Astrocyte (in vitro differentiated cells and primary cell): Measurements from ENCODE around the gene LCMT1. TPM values are rescaled to one million over a fixed set of nuclear protein-coding genes. Genes with fewer than 3 reads are reported as not detected.

Source experiments
- DNase-seq: peaks from one replicate; pipeline ENCODE4 v3.0.0-alpha.2; 2010; ENCODE audit warnings: low read depth
- FAIRE-seq: peaks from 2 replicates; lab custom pipeline; 2011; peaks lifted over from hg19 to GRCh38; lab: Jason Lieb, UNC
- H2AFZ ChIP-seq: 2 replicates; pipeline ENCODE4 v1.6.0; 2012; ENCODE audit warnings: low read depth, low read length, inconsistent platforms
- H3K27ac ChIP-seq: 2 replicates; pipeline ENCODE4 v1.5.1; 2011; ENCODE audit warnings: low read depth, low read length, inconsistent platforms
- H3K27me3 ChIP-seq: 2 replicates; pipeline ENCODE4 v1.6.0; 2011; ENCODE audit warnings: low read length, inconsistent platforms; ENCODE audit not compliant: insufficient read depth
- H3K36me3 ChIP-seq: 2 replicates; pipeline ENCODE4 v1.5.1; 2011; ENCODE audit warnings: low read length, inconsistent platforms; ENCODE audit not compliant: insufficient read depth
- H3K4me1 ChIP-seq: 2 replicates; pipeline ENCODE4 v1.5.1; 2011; ENCODE audit warnings: low read length, inconsistent platforms; ENCODE audit not compliant: insufficient read depth
- H3K4me2 ChIP-seq: 2 replicates; pipeline ENCODE4 v1.6.0; 2012; ENCODE audit warnings: low read length, inconsistent platforms
- H3K4me3 ChIP-seq: 2 replicates; pipeline ENCODE4 v1.5.1; 2011; ENCODE audit warnings: low read depth, mild to moderate bottlenecking, low read length, inconsistent platforms; ENCODE audit not compliant: insufficient read depth
- H3K79me2 ChIP-seq: 2 replicates; pipeline ENCODE4 v1.6.0; 2012; ENCODE audit warnings: mild to moderate bottlenecking, low read length, inconsistent platforms; ENCODE audit not compliant: insufficient read depth
- H3K9ac ChIP-seq: 2 replicates; pipeline ENCODE4 v1.6.0; 2012; ENCODE audit warnings: mild to moderate bottlenecking, low read length, inconsistent platforms
- H3K9me3 ChIP-seq: 2 replicates; pipeline ENCODE4 v1.5.1; 2012; ENCODE audit warnings: low read depth, mild to moderate bottlenecking, low read length, inconsistent platforms; ENCODE audit not compliant: insufficient read depth
- H4K20me1 ChIP-seq: 2 replicates; pipeline ENCODE4 v1.6.0; 2012; ENCODE audit warnings: low read length, inconsistent platforms; ENCODE audit not compliant: insufficient read depth
- H3K27ac Mint-ChIP-seq: one replicate; pipeline ENCODE4 v1.8.0; 2021; ENCODE audit warnings: mild to moderate bottlenecking, mixed read lengths; ENCODE audit not compliant: unreplicated experiment
- H3K27me3 Mint-ChIP-seq: one replicate; pipeline ENCODE4 v1.8.0; 2021; ENCODE audit warnings: low read depth, mixed read lengths; ENCODE audit not compliant: unreplicated experiment
- H3K36me3 Mint-ChIP-seq: one replicate; pipeline ENCODE4 v1.8.0; 2021; ENCODE audit warnings: low read depth, mixed read lengths; ENCODE audit not compliant: unreplicated experiment
- H3K4me1 Mint-ChIP-seq: one replicate; pipeline ENCODE4 v1.8.0; 2021; ENCODE audit warnings: low read depth, mixed read lengths; ENCODE audit not compliant: unreplicated experiment
- H3K4me3 Mint-ChIP-seq: one replicate; pipeline ENCODE4 v1.8.0; 2021; ENCODE audit warnings: mild to moderate bottlenecking, moderate library complexity, mixed read lengths; ENCODE audit not compliant: unreplicated experiment
- H3K9me3 Mint-ChIP-seq: one replicate; pipeline ENCODE4 v1.8.0; 2021; ENCODE audit warnings: mild to moderate bottlenecking, mixed read lengths; ENCODE audit not compliant: unreplicated experiment
- EZH2 ChIP-seq: IDR thresholded peaks from 2 replicates; pipeline ENCODE4 v1.6.1; 2012; ENCODE audit warnings: mild to moderate bottlenecking, low read length, inconsistent platforms; ENCODE audit not compliant: insufficient read depth
- total RNA-seq: library from RNA; stranded (reverse); gene quantifications from 2 replicates; pipeline ENCODE4 v1.2.1, GENCODE V29; 2021
- TF ChIP-seq, protein P1 (sequence below): IDR thresholded peaks from 2 replicates; pipeline ENCODE4 v1.5.1; 2011; ENCODE audit warnings: low read depth, mild to moderate bottlenecking, inconsistent platforms, low read length, moderate library complexity; ENCODE audit not compliant: insufficient read depth

The LCMT1 gene
- total RNA-seq, 1 donor from 2014 or later, result 46.9 TPM

DNA sequence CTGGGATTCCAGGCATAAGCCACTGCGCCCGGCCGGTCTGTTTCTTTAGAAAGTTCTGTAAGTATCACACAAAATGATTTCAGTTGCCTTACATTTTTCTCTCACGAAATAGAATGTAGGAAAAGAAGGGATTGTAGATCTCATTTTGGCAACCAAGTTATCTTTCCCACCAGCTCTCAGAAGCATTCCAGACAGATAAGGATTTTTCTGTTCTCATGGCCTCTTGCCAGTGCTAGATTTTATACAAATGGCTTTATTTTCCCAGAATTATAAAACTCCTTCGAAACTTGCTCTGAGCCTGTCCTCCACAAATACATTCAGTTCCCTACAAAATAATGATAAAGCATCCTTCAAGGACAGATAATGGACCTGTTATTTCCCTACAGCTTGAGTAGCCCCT is 46.9 kb downstream of the LCMT1 start:
- Histone ChIP-seq H3K9ac (no peak overlapping the region), H3K9me3 (no peaks in the 10 kb centered on the region), H2AFZ (no peak overlapping the region), H4K20me1 (no peaks in the 10 kb centered on the region), H3K79me2 (no peaks in the 10 kb centered on the region), H3K4me1 (peaks cover 7% of the 10 kb centered on the region), H3K27ac (no peak overlapping the region), H3K4me2 (no peak overlapping the region), H3K36me3 (peaks cover 9% of the 10 kb centered on the region), H3K27me3 (no peaks in the 10 kb centered on the region), H3K4me3 (no peak overlapping the region)
- no peak overlapping the region for H3K27ac Mint-ChIP-seq
- peaks cover 18% of the 10 kb centered on the region for H3K36me3 Mint-ChIP-seq
- H3K4me3 Mint-ChIP-seq, result no peak overlapping the region
- FAIRE-seq (no peak), DNase-seq (peak; percentile 64)
- H3K9me3 Mint-ChIP-seq, result no peaks in the 10 kb centered on the region
- TF ChIP-seq, protein P1, sequence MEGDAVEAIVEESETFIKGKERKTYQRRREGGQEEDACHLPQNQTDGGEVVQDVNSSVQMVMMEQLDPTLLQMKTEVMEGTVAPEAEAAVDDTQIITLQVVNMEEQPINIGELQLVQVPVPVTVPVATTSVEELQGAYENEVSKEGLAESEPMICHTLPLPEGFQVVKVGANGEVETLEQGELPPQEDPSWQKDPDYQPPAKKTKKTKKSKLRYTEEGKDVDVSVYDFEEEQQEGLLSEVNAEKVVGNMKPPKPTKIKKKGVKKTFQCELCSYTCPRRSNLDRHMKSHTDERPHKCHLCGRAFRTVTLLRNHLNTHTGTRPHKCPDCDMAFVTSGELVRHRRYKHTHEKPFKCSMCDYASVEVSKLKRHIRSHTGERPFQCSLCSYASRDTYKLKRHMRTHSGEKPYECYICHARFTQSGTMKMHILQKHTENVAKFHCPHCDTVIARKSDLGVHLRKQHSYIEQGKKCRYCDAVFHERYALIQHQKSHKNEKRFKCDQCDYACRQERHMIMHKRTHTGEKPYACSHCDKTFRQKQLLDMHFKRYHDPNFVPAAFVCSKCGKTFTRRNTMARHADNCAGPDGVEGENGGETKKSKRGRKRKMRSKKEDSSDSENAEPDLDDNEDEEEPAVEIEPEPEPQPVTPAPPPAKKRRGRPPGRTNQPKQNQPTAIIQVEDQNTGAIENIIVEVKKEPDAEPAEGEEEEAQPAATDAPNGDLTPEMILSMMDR, result no peak
- no peak for TF ChIP-seq EZH2
- peaks cover 7% of the 10 kb centered on the region for H3K4me1 Mint-ChIP-seq
- no peaks in the 10 kb centered on the region for H3K27me3 Mint-ChIP-seq

DNA sequence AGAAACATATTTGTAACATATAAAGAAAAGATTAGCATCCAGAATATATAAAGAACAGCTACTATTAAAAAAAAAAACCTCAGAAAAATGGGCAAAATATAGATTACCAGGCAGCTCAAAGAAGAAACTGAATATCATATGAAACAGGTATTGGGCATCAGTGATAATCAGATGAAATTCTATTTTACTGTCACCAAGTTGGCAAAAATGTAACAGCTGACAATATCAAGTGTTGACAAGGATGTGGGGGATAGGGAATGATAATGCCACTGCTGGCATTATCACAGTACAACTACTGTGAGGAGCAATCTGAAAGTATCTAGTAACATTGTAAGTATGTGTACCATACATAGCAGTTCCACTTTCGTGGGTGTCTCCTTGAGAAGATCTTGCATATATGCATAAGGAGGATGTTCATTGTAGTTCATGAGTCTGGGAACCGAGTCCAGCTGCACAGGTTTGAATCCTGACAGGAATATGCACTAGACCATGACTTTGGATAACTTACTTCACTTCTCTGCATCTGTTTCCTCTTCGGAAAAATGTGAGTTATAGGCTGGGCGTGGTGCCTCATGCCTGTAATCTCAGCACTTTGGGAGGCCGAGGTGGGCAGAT is 50.3 kb downstream of the LCMT1 start:
- Mint-ChIP-seq H3K27me3 (no peaks in the 10 kb centered on the region), H3K27ac (no peak overlapping the region), H3K4me1 (no peaks in the 10 kb centered on the region), H3K36me3 (peaks cover 23% of the 10 kb centered on the region), H3K9me3 (no peaks in the 10 kb centered on the region), H3K4me3 (no peak overlapping the region)
- Histone ChIP-seq H3K4me1 (no peaks in the 10 kb centered on the region), H4K20me1 (no peaks in the 10 kb centered on the region), H3K4me2 (no peak overlapping the region), H3K9ac (no peak overlapping the region), H3K79me2 (no peaks in the 10 kb centered on the region), H3K27ac (no peak overlapping the region), H3K27me3 (no peaks in the 10 kb centered on the region), H3K9me3 (no peaks in the 10 kb centered on the region), H3K36me3 (peaks cover 16% of the 10 kb centered on the region), H3K4me3 (no peak overlapping the region), H2AFZ (no peak overlapping the region)
- FAIRE-seq (no peak), DNase-seq (no peak)
- no peak for TF ChIP-seq EZH2

- no peak for FAIRE-seq
- DNase-seq, result no peak
- TF ChIP-seq, protein P1, result no peak
- no peak for TF ChIP-seq EZH2
- H3K9me3 Mint-ChIP-seq, result no peaks in the 10 kb centered on the region
- Histone ChIP-seq H3K9me3 (no peaks in the 10 kb centered on the region), H3K36me3 (peaks cover 23% of the 10 kb centered on the region), H2AFZ (no peak overlapping the region), H3K9ac (no peak overlapping the region), H3K4me3 (no peak overlapping the region), H3K79me2 (no peaks in the 10 kb centered on the region), H3K4me1 (no peaks in the 10 kb centered on the region), H3K27ac (no peak overlapping the region), H4K20me1 (no peaks in the 10 kb centered on the region), H3K27me3 (no peaks in the 10 kb centered on the region), H3K4me2 (no peak overlapping the region)
- H3K4me1 Mint-ChIP-seq, result no peaks in the 10 kb centered on the region
- no peak overlapping the region for H3K4me3 Mint-ChIP-seq
- peaks cover 25% of the 10 kb centered on the region for H3K36me3 Mint-ChIP-seq
- no peak overlapping the region for H3K27ac Mint-ChIP-seq
- no peaks in the 10 kb centered on the region for H3K27me3 Mint-ChIP-seq
These were observed 52.1 kb downstream of the LCMT1 start for GRCh38 chr16:25163683-25164082.
